Tibial nerve (tissue), 3 donors: ENCODE measurements around the gene UPK1A.

ENCODE experiments used
- CTCF ChIP-seq, 5 experiments: fragments of 200-600 bp in 3 of 5; fragments of 450-650 bp in 2 of 5; sonication (generic) in 3 of 5; IDR thresholded peaks; one replicate each; pipeline ENCODE4 v1.5.1; 2016 to 2019; ENCODE audit warnings: antibody characterized with exemption in 5 of 5, mild to moderate bottlenecking in 3 of 5, moderate library complexity in 2 of 5
- POLR2A ChIP-seq, 2 donors: fragments of 450-650 bp; IDR thresholded peaks; one replicate each; pipeline ENCODE4 v1.6.1; 2017; ENCODE audit warnings: antibody characterized with exemption in 2 of 2, mild to moderate bottlenecking in 2 of 2, moderate library complexity in 2 of 2

GRCh38 chr19:35715355-35715809 lies 49.1 kb downstream of the UPK1A start:
- TF ChIP-seq CTCF (IDR thresholded peaks at IDR 0.05) (no peak), POLR2A (IDR thresholded peaks at IDR 0.05) (no peak)
